Activated naive CD4-positive, alpha-beta T cell treated with anti-CD3 and anti-CD28 coated beads, Interleukin-2, amount 50 U/mL, for 16 hours (primary cell): ENCODE measurements around the gene RGS12.

Experiments used
- DNase-seq: peaks from one replicate; pipeline ENCODE4 v3.0.0-alpha.2; 2020

Gene RGS12

GRCh38 chr4:3311489-3312171 lies 18.8 kb downstream of the RGS12 start:
- DNase-seq = no peak

DNA sequence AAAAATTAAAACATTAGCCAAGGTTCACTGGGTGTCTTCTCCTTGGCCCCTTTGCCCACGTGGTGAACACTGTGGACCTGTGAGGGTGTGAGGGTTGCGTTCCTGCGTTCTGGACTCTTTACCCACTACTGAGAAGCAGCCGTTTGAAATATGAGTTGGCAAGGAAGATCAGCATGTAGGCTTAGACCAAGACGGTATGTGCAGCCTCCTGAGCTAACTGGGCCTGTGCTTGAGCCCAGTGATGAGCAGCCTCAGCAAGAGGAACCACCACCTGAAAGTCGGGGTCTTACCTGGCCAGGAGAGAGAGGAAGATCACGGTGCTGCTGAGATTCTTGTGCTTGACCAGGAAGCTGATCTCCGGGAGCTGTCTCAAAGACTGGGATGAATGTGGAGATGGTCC lies 19.5 kb downstream of the RGS12 start:
- DNase-seq = no peak

DNA sequence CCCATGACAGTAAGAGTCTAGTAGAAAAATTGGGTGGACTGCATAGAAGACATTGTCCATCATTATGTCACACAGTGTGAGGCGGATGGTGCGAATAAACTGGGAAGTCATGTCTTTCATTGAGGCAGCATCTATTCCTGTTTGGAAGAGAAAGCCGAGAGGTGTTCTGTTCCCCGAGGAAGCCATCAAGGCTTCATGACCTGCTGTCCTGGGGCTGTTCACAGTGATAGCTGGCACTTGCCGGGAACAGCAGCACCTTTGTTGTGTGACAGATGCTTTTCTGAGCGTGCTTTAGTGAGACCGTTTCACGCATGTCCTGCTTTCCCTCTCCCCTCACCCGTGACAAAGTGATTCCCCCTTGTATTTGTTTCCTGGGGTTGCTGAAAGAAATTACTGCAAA lies 20.3 kb downstream of the RGS12 start:
- no peak for DNase-seq

- DNase-seq = no peak
These were observed 20.9 kb downstream of the RGS12 start for GRCh38 chr4:3313556-3314228.

- DNase-seq = no peak
These were observed 22.0 kb downstream of the RGS12 start for GRCh38 chr4:3314706-3315260.

DNA sequence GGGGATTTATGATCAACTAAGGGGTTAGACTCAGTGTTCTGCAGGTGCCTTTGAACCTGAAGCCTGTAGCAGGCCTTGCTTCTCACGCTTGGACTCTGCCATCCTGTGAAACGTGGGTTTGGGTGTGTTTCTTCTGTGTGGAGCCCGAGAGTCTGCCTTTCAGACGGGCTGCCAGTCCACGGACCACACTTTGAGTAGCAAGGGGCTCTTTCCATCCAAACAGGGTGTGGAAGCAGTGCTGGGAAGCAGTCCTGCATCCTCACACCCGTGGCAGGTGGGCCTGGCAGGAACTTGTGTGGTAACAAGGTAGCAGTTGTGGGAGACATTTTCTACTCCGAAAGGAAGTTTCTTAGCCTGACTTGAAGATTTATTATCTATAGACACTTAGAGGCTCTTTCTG lies 22.7 kb downstream of the RGS12 start:
- no peak for DNase-seq

DNA sequence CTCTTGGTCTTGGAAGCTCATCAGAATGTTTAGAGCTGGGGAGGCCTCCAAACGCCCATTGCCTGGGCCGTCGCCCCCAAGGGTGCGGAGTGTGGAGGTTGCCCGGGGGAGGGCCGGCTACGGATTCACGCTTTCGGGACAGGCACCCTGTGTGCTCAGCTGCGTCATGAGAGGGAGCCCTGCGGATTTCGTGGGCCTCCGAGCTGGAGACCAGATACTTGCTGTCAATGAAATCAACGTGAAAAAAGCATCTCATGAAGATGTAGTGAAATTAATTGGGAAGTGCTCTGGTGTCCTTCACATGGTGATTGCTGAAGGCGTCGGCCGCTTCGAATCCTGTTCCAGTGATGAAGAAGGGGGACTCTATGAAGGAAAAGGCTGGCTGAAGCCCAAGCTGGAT lies 23.3 kb downstream of the RGS12 start:
- no peak for DNase-seq

GRCh38 chr4:3317011-3317655 lies 24.3 kb downstream of the RGS12 start:
- DNase-seq = no peak

GRCh38 chr4:3317656-3318211 lies 24.9 kb downstream of the RGS12 start:
- DNase-seq = no peak

DNA sequence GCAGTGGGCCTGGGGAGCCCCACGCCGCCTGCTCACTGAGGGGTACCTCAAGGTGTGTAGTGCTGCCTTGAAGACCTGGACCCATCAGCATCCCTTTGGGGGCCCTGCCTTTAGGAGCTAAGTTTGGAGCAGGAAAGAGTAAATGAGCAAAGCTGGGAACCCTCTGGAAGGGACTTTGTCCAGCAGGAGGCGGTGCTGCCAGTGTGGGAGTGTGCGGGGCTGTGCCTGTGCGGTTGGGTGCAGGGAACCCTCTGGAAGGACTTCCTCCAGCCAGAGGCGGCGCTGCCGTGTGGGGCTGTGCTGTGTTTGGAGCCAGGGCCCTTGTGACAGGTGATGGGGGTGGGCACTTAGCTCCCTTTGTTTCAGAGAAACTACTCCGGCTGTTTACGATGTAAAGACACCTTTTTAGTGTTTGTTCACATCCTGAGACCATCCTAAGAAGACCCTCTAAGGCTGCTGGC lies 25.8 kb downstream of the RGS12 start:
- no peak for DNase-seq

DNA sequence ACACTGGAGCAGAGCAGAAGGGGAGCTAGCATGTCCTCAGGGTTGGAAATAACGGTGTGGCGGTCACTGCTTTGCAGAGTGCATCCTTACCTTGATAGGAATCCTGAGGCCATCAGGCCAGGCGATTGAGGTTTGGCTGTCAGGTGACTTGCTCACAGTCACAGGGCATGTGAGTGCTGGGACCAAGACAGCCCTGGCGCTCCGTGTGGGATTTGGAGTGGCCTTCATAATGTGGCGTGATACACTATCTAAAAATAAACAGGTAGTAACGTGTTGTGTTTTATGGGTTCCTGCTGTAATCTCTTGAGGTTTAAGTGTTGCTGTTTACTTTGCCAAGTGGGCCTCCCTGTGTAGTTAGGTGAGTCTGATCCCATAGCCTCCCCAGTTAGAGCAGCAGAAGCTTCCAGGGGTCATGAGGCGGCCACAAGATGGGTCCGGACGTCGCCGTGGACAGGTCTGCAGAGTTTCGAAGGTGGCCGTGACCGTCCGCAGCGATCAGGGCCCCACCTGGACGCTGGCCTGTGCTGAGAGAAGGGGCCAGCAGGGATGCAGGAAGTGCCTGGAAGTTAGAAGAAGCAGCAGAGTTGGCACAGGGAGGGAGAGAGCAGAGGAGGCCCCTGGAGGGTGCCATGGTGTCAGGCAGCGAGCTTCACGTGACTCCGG lies 27.7 kb downstream of the RGS12 start:
- DNase-seq = no peak

DNA sequence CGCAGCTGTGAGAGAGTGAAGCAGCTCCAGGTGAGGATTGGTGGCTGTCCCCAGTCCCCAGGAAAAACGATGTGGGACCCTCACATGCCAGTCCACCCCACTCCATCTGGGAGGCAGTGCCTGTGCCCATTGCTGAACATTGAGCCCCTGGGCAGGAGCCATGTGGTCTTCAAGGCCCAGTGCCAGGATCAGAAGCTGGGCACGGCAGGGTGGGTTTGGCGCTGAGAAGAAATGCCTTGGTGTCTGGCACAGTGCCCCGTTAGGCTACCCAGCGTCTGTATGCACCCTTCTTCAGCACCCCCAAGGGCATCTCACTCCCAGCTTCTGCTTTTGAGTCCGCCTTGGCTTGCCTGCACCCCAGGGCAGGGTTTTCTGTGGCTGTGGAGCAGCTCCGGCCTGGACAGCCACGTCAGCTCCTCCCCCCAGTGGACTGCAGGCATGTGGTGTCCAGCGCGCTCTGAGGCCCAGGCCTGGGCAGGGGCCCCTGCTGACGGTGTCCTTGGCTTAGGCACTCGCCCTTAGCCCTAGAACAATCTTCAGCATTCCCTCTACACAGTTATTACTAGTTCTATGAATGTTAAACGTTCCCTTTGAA lies 28.6 kb downstream of the RGS12 start:
- DNase-seq = no peak

DNA sequence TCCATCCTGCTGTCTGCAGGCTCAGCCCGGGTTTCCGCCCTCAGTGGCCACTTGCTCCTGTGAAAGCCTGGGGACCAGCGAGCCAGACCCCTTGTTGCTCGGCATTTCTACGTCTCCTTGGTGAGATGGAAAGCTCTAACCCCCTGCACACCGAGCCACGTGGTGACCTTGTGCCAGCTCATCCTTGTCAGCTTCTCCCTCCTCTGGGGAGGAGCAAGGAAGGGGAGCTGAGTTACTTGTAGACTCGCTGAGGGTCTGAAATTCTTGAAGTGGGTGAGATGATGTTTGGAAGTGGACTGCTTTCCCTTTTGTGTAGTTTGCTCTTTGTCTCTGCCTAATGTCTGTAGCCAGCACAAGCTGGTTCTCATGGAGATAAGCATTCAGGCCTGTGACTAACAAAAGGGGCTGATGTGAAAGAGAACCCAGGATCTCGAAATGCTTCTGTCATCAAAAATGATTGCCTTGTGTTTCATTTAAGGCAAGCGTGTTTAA lies 29.3 kb downstream of the RGS12 start:
- DNase-seq = no peak

GRCh38 chr4:3323071-3323481 lies 30.3 kb downstream of the RGS12 start:
- no peak for DNase-seq

DNA sequence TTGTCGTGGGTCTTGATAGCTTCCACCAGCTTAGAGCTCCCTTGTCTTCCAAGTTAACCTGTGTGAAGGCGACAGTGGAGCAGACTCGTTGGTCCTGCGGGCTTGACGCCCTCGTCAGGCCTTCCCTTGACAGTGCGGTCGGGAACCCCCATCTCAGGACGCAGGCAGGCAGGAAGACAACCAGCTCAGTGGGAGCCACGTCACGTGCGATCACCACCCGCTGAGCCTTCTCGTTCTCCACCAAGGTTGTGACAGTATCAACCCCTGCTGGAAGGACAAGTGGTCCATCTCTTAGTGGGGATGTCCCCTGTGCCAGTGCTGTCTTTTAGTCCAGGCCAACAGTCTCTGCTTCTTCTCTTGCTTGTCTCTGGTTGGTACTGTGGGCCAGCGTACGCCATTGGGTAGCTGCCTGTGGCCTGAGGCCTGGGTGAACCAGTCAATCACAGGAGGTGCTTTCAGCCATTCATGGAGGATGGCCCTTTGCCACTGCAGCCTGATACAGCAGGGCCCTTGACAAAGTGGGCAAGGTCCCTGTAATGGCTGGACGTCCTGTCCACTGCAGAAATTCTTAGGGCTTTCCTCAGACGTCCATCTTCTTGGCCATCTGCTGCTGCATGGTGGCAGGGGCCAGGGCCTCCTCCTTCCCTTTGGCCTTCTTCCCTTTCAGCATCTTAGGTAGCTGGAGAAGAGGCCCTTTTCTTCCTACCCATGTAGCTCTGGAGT lies 31.4 kb downstream of the RGS12 start:
- no peak for DNase-seq

DNA sequence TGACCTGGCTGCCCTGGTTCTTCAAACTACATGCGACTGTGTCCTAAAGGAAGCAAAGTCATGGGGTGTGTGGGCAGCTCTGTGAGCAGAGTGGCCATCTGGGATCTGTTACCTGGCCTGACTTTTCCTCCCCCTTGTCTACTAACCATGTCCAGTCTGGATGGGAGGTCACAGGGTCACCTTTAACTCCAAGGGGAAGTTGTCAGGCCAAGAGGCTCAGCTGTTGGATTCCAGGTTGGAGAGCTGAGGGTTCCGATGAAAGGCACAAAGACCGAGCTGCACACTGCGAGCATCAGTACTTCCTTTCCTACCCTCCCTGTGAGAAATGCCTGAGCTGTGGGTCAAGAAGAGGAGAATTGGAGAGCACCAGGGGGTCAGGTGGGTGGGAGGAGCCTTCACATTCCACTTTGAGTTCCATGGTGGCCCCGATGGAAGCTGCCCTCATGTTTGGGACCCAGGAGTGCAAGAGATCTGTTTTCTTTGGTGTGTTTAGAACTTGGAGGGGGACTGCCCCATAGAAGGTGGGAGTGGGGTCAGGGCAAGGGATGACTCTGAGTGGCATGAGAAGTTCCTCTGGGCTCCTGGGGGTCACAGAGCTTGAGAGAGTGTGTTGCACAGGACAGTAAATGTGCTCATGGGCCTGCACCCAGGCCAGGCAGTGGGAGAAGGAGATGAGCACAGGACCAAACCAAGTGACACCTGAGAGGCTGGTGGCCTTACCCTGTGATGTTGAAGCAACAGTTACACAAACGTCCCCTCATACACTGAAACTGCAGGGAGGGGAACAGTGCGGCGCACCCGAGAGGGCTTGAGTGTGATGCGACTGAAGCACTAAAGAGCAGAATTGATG lies 36.2 kb downstream of the RGS12 start:
- no peak for DNase-seq

DNA sequence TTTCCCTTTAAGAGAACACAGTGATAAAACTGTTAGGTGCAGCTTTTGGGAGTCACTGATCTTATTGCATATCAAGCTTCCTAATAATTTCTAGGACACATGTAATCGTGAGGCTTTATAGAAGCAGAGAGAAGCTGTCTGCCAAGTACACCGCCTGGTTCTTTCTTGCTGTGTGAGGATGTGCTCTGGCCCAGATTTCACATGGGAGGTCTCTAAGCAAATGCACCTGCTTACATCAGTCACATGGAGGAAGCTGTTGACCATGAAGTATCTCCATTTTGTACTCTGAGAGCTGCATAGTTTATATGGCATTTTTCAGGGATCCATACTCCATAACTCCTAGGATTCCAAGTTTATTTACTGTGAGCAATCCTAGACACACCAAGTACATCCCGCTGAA lies 37.1 kb downstream of the RGS12 start:
- no peak for DNase-seq

GRCh38 chr4:3330707-3331106 lies 37.9 kb downstream of the RGS12 start:
- DNase-seq = no peak

DNA sequence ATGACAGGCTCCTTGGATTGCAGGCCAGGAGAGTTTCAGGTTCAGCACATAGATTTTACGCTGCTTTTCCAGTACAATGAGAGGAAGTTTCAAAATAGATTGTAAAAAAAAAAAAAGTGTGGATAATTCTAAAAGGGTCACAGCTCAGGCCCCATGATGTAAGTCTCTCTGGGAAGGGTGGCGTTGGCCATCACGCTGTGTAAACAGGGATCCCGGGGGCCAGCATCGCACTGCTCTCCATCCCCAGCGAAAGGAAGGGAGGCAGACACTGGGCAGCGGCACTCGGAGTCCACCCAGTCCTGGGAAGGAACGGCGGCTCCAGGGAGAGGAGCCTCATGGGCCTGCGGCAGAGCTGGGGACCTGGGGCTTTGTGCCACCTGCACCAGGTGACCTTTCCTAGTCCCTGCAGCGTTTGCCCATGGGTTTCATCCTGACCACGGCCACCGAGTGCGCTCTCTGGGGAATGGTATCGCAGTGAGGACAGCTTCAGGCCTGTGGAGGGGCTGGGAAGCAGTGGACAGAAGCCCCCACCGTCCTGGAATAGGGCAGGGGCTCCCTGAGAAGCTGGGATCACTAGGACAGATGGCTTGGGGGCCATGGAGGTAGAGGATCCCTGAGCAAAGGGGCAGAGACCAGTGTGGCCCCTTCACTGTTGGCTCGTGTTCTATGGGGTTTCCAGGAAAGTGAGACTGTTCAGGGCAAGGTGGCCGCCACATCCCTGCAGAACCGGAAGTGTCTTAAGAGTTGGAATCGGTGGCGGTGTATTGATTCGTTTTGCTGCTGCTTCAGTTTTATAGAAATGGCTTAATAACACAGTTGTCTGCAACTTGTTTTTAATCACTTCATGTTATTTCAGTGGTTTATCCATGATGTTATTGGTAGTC lies 38.9 kb downstream of the RGS12 start:
- DNase-seq = no peak

- DNase-seq = no peak
These were observed 39.7 kb downstream of the RGS12 start for GRCh38 chr4:3332498-3332897.
